ENCODE measurements around the gene MAPK12. TPM values are rescaled to one million over a fixed set of nuclear protein-coding genes. Genes with fewer than 3 reads are reported as not detected.
A peak's percentile ranks its signal among the peaks of the same experiment; 100 is the strongest.

Gene MAPK12
- total RNA-seq, 3 donors from 2014 or later = 3.8 to 9.8 (median 5.3) TPM

GRCh38 chr22:50211147-50211546 is 50.3 kb downstream of the MAPK12 start:
- Histone ChIP-seq H3K4me3 (no peak overlapping the region), H3K9me3 (no peaks in the 10 kb centered on the region), H3K27me3 (no peaks in the 10 kb centered on the region), H3K27ac (no peak overlapping the region), H3K4me1 (no peaks in the 10 kb centered on the region), H3K36me3 (peaks cover under 1% of the 10 kb centered on the region)
- no peak for DNase-seq (ENCODE audit: low spot score in 2 of 2)
- TF ChIP-seq CTCF (IDR thresholded peaks at IDR 0.05) = no peak
- TF ChIP-seq POLR2A (IDR thresholded peaks at IDR 0.05) = no peak
- TF ChIP-seq POLR2AphosphoS5 (IDR thresholded peaks at IDR 0.05) = no peak
- intact Hi-C loops (cut with DNase I; ENCODE audit: low total_unique reads) = no loop called here

GRCh38 chr22:50210378-50211139 is 50.9 kb downstream of the MAPK12 start:
- Histone ChIP-seq H3K4me3 (no peak overlapping the region), H3K27me3 (no peaks in the 10 kb centered on the region), H3K4me1 (no peaks in the 10 kb centered on the region), H3K27ac (no peak overlapping the region), H3K36me3 (no peaks in the 10 kb centered on the region), H3K9me3 (no peaks in the 10 kb centered on the region)
- intact Hi-C loops (cut with DNase I; ENCODE audit: low total_unique reads) = no loop called here
- no peak for DNase-seq (ENCODE audit: low spot score in 2 of 2)
- TF ChIP-seq POLR2AphosphoS5 (IDR thresholded peaks at IDR 0.05) (no peak), POLR2A (IDR thresholded peaks at IDR 0.05) (no peak), CTCF (IDR thresholded peaks at IDR 0.05) (no peak)

GRCh38 chr22:50209893-50210292 is 51.6 kb downstream of the MAPK12 start:
- TF ChIP-seq POLR2AphosphoS5 (IDR thresholded peaks at IDR 0.05) = peak in 1 of 3 donors; percentile 46
- TF ChIP-seq POLR2A (IDR thresholded peaks at IDR 0.05) = no peak
- peak; percentile 71 to 89 (median 75) for TF ChIP-seq CTCF (IDR thresholded peaks at IDR 0.05)
- no peaks in the 10 kb centered on the region for H3K9me3 ChIP-seq
- H3K4me1 ChIP-seq = no peaks in the 10 kb centered on the region
- intact Hi-C loops (cut with DNase I; ENCODE audit: low total_unique reads) = loop anchor here (10.0 kb wide), 1 partner anchor 55 kb away; no protein-coding TSS in a partner anchor
- no peaks in the 10 kb centered on the region for H3K36me3 ChIP-seq
- DNase-seq (ENCODE audit: low spot score in 2 of 2) = no peak
- no peak overlapping the region for H3K4me3 ChIP-seq
- no peaks in the 10 kb centered on the region for H3K27me3 ChIP-seq
- no peak overlapping the region for H3K27ac ChIP-seq

- TF ChIP-seq CTCF (IDR thresholded peaks at IDR 0.05) = no peak
- no peak for TF ChIP-seq POLR2A (IDR thresholded peaks at IDR 0.05)
- TF ChIP-seq POLR2AphosphoS5 (IDR thresholded peaks at IDR 0.05) = no peak
- intact Hi-C loops (cut with DNase I; ENCODE audit: low total_unique reads) = loop anchor here (10.0 kb wide), 1 partner anchor 54 kb away; no protein-coding TSS in a partner anchor
- H3K4me1 ChIP-seq = no peaks in the 10 kb centered on the region
- no peaks in the 10 kb centered on the region for H3K27me3 ChIP-seq
- H3K4me3 ChIP-seq = no peak overlapping the region
- DNase-seq (ENCODE audit: low spot score in 2 of 2) = no peak
- H3K36me3 ChIP-seq = no peaks in the 10 kb centered on the region
- H3K9me3 ChIP-seq = no peaks in the 10 kb centered on the region
- H3K27ac ChIP-seq = no peak overlapping the region
These were observed 52.3 kb downstream of the MAPK12 start for GRCh38 chr22:50208939-50209892.

Data from breast epithelium (tissue), 4 donors.